ENCODE data around the gene COX7A2L.

- TF ChIP-seq POLR2AphosphoS5 (IDR thresholded peaks at IDR 0.05) (no peak), CTCF (IDR thresholded peaks at IDR 0.05) (no peak)
Measured at GRCh38 chr2:42390401-42390969, 29.5 kb upstream of the COX7A2L start.
